IPS-15b (cell line): ENCODE results near the gene IGF2.

Experiments used
- H3K27me3 ChIP-seq: one replicate; pipeline ENCODE4 v1.6.1; 2013; ENCODE audit warnings: low read length; ENCODE audit not compliant: control insufficient read depth, insufficient read depth
- H3K36me3 ChIP-seq: one replicate; pipeline ENCODE4 v1.6.1; 2013; ENCODE audit warnings: low read length; ENCODE audit not compliant: control insufficient read depth, insufficient read depth
- H3K4me1 ChIP-seq: one replicate; pipeline ENCODE4 v1.6.1; 2013; ENCODE audit warnings: mild to moderate bottlenecking, low read length; ENCODE audit not compliant: control insufficient read depth, insufficient read depth
- H3K4me3 ChIP-seq: one replicate; pipeline ENCODE4 v1.5.1; 2013; ENCODE audit warnings: low read depth, low read length
- H3K9ac ChIP-seq: one replicate; pipeline ENCODE4 v1.6.1; 2013; ENCODE audit warnings: low read depth, mild to moderate bottlenecking, low read length
- H3K9me3 ChIP-seq: one replicate; pipeline ENCODE4 v1.6.1; 2013; ENCODE audit warnings: mild to moderate bottlenecking, low read length; ENCODE audit not compliant: control insufficient read depth, insufficient read depth

Gene IGF2

DNA sequence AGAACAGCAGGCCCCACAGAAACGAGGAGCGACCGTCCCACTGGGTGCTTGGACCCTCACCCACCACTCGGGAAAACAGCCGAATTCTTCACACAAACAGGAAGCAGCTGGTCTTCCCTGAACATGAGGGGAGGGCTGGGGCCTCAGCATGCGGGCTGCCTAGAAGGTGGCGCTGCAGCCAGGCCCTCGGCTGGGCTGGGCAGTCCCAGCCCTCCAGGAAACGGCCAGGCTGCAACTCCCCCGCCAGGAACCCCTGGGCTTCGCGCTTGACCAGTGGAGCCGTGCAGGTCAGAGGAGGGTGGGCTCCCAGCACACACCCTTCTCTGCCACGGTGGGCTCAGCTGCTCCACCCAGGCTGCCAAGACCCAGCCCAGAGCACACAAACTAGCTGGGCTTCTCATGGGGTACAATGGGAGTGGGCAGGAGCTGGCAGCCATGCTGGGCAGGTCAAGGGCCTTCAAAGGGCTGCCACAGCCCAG is 29.6 kb downstream of the IGF2 start:
- no peaks in the 10 kb centered on the region for H3K4me1 ChIP-seq
- no peaks in the 10 kb centered on the region for H3K36me3 ChIP-seq
- H3K27me3 ChIP-seq: no peaks in the 10 kb centered on the region
- H3K4me3 ChIP-seq: no peak overlapping the region
- H3K9ac ChIP-seq: no peak overlapping the region
- no peaks in the 10 kb centered on the region for H3K9me3 ChIP-seq

DNA sequence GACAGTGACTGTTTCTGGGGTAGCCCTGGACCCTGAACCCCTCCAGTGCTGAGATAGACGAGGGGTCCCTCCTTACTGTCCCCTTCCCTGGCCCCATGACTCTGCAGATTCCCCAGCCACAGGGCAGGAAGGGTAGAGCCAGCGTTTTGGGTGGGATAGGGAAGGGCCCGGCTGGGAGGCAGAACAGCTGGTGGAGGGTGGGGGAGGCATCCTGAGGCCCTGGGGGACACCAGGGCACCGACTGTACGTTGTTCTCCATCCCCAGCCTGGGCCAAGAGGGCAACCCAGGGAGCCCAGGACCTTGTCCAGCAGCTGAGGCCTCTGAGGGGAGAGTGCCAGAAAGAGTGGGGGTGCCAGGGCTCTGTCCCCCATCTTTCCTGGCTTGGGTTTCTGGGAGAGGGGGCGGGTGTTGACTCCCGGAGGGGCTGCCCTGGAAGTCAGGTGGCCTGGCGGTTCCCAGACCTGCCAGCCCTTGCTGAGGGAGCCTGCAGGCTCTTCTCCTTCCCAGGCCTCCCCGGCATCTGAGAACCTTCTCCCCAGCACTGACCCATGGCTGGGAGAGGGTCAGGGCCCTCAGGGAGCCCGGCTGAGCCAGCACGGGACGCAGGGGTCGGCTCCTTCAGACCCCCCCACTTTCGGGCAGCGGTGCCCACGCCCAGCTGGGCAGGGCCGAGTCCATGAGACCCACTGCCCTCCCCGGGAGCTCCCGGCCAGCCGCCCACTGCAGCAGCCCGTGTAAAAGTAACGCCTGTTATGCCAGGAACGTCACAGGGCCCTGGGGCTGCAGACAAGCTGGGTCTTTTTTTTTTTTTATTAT is 30.3 kb downstream of the IGF2 start:
- Histone ChIP-seq H3K4me3 (no peak overlapping the region), H3K27me3 (no peaks in the 10 kb centered on the region), H3K9me3 (no peaks in the 10 kb centered on the region), H3K36me3 (no peaks in the 10 kb centered on the region), H3K9ac (no peak overlapping the region), H3K4me1 (no peaks in the 10 kb centered on the region)

DNA sequence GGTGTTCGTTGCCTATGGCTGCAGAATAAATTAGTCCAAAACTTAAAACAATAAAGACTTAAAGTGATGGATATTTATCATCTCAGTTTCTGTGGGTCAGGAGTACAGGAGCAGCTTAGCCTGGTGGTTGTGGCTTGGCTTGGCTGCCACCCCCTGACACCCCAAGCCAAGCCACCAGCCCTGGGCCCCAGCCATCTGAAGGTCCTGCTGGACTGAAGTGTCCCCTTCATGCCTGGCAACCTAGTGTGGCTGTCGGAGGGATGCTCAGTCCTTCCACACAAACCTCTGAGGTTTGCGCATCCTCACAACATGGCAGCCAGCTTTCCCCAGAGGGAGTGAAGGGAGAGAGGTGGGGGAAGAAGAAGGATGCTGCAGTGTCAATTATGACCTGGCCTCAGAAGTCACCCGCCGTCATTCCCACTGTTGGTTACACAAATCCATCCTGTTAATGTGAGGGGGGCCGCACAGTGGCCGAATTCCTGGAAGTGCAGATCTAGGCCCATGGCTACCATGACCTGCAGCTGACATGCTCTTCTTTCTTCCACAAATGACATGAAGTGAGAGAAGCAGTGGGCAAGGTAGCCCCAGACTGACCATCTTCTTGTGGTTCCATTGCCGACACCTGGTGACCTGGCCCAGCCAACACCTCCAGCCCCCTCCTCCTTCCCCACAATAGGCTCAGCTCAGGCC is 31.1 kb downstream of the IGF2 start:
- Histone ChIP-seq H3K9ac (no peak overlapping the region), H3K27me3 (no peaks in the 10 kb centered on the region), H3K36me3 (no peaks in the 10 kb centered on the region), H3K9me3 (no peaks in the 10 kb centered on the region), H3K4me1 (no peaks in the 10 kb centered on the region), H3K4me3 (no peak overlapping the region)

DNA sequence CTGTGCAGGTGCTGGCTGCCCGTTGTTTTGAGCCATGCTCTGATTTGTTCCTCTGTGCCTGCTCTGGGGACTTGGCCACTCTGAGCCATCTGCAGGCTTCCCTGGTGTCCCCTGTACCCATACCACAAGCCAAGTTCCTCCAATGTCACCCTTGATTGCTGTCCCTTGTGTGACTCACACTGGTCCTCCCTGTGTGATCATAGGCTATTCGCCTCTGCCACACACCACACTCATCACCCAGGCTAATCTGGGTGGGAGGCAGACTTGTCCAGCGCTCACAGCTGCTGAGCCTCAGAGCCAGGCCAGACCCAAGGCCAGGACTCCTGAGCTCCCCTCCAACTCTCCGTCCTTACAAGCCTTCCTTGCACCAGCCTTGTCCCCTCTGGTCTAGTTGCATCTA is 31.7 kb downstream of the IGF2 start:
- Histone ChIP-seq H3K9me3 (no peaks in the 10 kb centered on the region), H3K27me3 (no peaks in the 10 kb centered on the region), H3K9ac (no peak overlapping the region), H3K4me3 (no peak overlapping the region), H3K36me3 (no peaks in the 10 kb centered on the region), H3K4me1 (no peaks in the 10 kb centered on the region)

DNA sequence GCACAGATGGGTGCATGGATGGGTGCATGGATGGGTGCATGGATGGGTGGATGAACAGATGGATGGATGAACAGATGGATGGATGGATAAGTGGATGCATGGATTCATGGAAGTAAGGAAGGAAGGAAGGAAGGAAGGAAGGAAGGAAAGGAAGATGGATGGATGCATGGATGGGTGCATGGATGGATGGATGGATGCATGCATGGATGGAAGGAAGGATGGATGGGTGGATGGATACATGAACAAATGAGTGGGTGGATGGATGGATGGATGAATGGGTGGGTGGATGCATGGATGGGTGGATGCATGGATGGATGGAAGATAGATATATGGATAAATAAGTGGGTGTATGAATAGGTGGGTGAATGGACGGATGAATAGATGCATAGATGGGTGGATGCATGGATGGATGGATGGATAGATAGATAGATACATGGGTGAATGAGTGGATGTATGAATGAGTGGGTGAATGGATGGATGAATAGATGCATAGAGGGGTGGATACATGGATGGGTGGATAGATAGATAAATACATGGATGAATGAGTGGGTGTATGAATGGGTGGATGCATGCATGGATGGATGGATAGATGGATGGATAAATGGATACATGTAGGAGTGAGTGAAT is 32.5 kb downstream of the IGF2 start:
- no peaks in the 10 kb centered on the region for H3K9me3 ChIP-seq
- H3K4me3 ChIP-seq: no peak overlapping the region
- H3K4me1 ChIP-seq: no peaks in the 10 kb centered on the region
- H3K27me3 ChIP-seq: no peaks in the 10 kb centered on the region
- H3K9ac ChIP-seq: no peak overlapping the region
- no peaks in the 10 kb centered on the region for H3K36me3 ChIP-seq

DNA sequence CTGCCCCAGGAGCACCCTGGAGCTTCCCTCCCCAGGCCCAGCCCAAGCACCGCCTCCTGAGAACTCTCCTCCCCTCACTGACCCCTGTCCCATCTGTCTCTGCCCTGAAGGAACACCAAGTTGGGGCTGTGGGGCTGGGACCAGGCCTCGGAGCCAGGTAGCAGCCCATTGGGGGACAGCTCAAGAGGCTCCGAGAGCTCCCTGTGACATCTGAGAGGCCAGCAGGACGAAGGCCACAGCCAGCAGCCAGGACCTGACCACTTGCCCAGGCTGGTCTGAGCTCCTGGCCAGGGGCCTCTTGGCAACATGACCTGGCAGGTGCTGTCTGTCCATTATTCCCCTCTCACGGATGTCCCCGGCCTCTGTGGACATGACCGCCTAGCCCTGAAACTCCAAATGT is 33.7 kb downstream of the IGF2 start:
- no peak overlapping the region for H3K4me3 ChIP-seq
- H3K27me3 ChIP-seq: no peaks in the 10 kb centered on the region
- no peaks in the 10 kb centered on the region for H3K36me3 ChIP-seq
- no peak overlapping the region for H3K9ac ChIP-seq
- H3K9me3 ChIP-seq: no peaks in the 10 kb centered on the region
- H3K4me1 ChIP-seq: no peaks in the 10 kb centered on the region

DNA sequence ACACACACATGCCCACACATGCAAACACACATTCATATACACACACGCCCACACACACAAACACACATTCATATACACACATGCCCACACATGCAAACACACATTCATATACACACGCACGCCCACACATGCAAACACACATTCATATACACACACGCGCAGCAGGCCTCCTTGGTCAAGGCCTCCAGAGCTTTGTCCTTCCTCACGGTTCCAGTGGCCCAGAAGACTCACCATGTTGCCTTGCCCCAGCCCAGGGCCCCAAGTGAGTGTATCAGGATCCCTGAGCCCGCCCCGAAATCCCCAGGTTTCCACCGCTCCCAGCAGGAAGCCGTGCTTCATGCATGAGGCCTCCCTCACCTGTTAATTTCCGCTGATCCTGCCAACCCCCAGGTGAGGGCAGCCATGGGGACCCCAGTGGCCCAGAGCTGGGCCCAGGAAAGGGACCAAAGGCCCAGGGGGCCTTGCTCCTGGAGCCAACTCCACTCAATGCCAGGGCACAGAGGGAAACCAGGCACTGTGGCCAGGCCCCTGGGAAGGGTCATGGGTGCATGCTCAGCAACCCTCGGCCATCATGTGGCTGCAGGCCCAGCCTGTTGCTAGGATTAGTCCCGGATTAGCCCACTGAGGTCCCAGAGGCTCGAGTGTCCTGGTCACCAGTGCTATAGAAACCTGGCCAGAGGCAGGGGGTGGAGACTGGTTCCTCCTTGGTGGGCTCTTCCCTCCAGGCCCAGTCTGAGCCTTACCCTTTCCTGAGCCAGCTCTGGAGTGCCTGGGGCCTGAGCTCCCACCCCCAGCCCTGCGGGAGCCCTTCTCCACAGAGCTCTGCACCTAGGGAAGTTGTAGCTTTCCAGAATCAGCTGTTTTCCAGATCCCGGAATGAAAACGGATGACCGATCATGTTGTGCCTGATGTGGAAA is 34.4 kb downstream of the IGF2 start:
- Histone ChIP-seq H3K27me3 (no peaks in the 10 kb centered on the region), H3K36me3 (no peaks in the 10 kb centered on the region), H3K9ac (no peak overlapping the region), H3K4me1 (no peaks in the 10 kb centered on the region), H3K9me3 (no peaks in the 10 kb centered on the region), H3K4me3 (no peak overlapping the region)

DNA sequence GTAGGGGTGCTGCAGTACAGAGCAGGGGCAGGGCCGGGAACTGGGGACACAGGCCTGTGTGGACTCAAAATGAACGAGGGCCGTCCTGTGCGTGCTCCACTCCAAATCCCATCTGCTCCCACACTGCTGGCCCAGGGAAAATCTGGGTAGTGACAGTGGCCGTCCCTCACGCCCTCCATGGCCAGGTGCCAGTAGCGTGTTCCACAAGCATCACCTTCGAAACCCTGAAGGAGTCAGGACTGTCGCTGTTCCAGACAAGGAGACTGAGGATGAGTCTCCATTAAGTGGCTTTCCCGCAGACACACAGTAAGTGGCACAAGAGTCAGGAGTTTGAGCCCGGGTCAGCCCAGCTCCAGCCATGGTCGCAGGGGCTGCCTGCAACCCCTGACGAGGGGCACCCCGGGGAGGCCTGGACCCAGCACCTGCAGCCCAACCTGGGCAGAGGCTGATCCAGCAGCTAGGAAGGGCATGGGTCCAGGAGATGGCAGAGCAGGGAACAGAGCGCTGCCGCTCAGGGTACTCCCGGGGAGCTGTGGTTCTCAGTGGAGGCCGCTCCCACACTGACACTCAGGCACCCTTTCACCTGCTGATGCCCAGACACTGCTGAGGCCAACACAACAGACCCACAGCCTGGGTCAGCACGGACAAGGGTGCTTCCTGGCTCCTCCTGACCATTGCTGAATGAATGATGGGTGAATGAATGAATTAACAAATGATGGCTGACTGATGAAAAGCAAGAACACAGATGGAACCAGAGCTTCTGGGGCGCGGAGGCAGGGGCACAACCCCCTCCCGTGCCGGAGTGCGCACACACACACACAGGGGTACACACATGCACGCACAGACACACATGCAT is 35.3 kb downstream of the IGF2 start:
- Histone ChIP-seq H3K36me3 (no peaks in the 10 kb centered on the region), H3K4me3 (no peak overlapping the region), H3K27me3 (no peaks in the 10 kb centered on the region)

DNA sequence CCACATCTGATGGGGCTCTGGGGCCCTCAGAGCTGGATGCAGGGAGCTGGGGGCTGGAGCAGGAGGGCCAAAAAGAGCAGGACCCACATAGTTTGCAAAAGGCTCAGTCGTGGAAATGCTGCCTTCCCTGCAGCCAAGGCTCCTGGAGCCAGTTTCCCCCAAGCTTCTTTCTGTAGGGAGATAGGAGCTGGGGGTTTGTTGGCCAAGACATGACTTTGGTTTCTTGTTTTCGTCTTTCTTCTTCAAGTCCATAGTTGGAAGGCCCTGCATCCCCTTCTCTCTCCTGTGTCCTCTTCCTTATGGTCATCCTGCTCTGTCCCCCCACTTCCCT is 36.3 kb downstream of the IGF2 start:
- Histone ChIP-seq H3K36me3 (no peaks in the 10 kb centered on the region), H3K27me3 (no peaks in the 10 kb centered on the region), H3K4me3 (no peak overlapping the region), H3K4me1 (peaks cover under 1% of the 10 kb centered on the region), H3K9ac (no peak overlapping the region), H3K9me3 (no peaks in the 10 kb centered on the region)

More for the DNA sequence above, 35.3 kb downstream of the IGF2 start:
- no peak overlapping the region for H3K9ac ChIP-seq
- H3K4me1 ChIP-seq: no peaks in the 10 kb centered on the region
- no peaks in the 10 kb centered on the region for H3K9me3 ChIP-seq

DNA sequence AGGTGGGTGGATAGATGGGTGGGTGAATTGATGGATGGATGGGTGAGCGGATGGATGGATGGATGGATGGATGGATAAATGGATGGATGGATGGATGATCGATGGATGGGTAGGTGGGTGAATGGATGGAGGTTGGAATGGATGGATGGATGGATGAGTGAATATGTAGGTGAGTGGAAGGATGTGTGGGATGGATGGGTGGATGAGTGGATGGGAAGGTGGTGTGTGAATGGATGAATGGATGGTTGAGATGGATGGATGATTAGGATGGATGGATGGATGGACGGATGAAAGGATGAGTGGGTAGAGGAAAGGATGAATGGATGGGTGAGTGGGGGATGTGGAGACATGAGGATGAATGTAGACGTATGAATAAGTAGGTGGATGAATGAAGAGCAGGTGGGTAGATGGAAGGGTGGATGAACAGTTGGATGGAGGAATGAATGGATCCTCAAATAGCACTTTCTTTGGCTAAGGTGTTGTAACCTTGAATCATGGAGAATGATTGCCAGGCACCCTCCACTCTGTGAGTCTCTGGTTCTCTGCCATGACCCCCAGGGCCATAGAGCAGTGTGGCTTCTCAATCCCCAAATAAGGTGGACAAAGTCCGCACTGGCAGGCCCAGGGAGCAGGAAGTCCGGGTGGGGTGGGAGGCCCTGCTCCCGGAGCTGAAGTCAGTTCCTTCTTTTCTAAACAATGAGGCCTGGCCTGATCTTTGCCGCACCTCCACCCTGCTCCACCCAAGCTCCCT is 36.9 kb downstream of the IGF2 start:
- no peak overlapping the region for H3K9ac ChIP-seq
- no peaks in the 10 kb centered on the region for H3K36me3 ChIP-seq
- H3K4me1 ChIP-seq: peaks cover 3% of the 10 kb centered on the region
- H3K4me3 ChIP-seq: no peak overlapping the region
- H3K27me3 ChIP-seq: no peaks in the 10 kb centered on the region
- H3K9me3 ChIP-seq: no peaks in the 10 kb centered on the region
